HG02642 (cell line): ENCODE results near the gene MDM1.

Source experiments
- ATAC-seq: cut with Tn5 transposase; IDR thresholded peaks from one replicate; pipeline ENCODE4 v1.9.1; 2021; ENCODE audit warnings: mild to moderate bottlenecking; ENCODE audit not compliant: unreplicated experiment, poor library complexity

MDM1 gene

DNA sequence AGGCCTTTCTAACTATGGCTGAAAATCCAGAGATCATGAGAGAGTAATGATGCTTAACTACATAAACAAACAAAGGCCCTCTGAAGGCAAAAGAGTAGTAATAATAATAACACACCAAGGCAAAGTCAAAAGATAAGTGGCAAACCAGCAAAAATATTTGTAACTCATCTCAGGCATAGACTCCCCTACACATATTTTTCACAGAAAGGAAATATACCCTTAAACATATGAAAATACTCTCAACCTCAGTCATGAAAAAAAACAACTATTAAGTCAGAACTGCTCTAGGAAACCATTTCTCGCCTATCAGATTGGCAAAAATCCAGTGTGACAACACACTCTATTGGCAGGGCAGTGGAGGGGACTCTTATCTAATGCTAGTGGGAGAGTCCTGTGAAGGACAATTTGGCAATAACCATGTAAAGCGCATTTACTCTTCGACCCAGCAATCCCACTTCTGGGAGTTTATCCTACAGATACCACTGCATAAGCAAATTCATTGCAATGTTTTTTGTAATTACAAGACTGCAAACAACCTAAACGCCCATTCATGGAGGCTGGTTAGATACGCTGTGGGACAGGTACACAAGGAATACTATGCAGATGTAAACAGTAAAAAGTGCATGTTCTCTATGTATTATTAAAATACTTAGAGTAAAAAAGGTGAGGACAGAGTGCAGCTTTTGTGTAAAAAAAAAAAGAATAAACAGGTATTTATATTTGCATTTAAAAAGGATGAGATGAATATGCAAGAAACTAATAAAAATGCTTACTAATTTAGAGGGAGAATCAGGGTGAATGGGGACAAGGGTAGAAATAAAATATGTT lies 52.7 kb downstream of the MDM1 start:
- no peak for ATAC-seq

DNA sequence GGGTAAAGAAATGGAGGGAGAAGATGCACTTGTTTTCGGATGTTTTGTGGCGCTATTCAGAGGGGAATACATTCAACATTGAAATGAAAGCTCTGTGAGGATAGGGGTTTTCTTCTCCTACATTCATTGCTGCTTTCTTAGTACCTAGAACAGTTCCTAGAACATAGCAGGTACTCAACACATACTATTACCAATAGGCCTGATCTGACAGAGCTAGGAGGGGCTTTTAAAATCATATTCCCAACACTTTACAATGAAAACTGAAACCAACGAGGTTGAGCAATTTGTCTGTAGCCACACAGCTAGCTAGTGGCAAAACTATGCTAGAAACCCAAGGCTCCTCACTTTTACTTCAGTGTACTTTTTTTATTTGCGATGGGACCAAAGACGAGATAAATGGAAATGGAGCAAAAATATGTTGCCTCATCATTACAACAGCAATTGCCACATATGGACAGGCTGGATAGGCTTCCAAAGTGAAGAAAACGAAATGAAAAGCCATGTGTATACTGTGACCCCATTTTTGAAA lies 55.7 kb downstream of the MDM1 start:
- ATAC-seq = no peak

- ATAC-seq = no peak
These were observed 59.4 kb downstream of the MDM1 start for GRCh38 chr12:68272732-68273131.

GRCh38 chr12:68271346-68271745 lies 60.8 kb downstream of the MDM1 start:
- ATAC-seq = no peak

GRCh38 chr12:68270358-68270757 lies 61.8 kb downstream of the MDM1 start:
- ATAC-seq = no peak

DNA sequence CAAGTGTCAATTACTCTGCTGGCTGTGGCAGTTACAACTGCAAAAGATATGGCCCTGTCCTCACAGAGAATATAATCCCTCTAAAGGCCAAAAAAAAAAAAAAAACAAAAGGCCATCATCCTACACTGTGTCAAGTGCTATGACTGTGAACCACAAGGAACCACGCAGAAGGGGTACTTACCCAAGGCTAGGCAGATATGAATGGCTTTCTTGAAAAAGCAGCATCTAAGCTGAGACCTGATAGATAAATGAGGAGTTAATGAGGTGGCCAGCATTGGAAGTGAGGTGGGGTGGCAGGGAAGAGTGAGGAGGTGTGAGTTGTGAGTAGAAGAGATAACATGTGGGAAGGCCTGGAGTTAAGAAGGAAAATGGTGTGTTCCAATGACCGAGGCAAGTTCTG lies 62.4 kb downstream of the MDM1 start:
- ATAC-seq = no peak

GRCh38 chr12:68268967-68269366 lies 63.2 kb downstream of the MDM1 start:
- ATAC-seq = no peak

GRCh38 chr12:68267892-68268396 lies 64.2 kb downstream of the MDM1 start:
- ATAC-seq = no peak

DNA sequence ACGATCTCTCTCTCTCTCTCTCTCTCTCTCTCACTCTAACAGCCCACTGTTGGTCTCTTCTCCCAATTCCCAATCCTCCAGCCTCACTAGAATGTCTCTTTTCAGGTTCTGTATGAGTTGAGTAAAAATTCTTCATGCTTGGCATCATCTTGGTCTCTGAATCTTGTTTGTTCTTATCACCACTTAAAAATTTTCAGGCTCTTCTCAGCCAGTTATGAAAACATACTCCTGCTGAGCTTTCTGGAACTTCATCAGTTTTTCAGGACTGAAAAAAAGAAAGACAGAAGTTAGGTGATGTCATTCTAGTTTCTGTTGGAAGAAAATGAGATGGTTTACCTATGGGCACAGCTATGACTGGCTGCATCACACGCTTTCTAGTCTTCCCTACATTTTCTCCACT lies 67.3 kb downstream of the MDM1 start:
- no peak for ATAC-seq

GRCh38 chr12:68264158-68264855 lies 67.9 kb downstream of the MDM1 start:
- no peak for ATAC-seq

DNA sequence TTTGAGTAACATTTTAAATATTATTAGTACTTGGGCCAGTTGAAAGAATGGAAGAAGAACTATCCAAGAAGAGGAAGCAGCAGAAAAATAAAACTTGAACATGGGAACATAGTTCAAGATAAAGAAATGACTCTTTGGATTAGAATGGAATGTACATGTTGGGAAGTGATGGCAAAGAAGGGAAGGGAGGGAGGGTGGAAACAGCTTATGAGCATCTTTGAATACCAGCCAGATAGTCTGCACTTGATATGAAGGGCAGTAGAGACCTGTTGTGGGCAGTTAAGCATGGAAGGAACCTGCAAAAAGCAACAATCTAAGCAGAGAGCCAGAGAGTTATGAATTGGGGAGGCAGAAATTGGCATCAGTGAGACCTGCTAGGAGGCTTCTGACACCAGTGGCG lies 68.8 kb downstream of the MDM1 start:
- no peak for ATAC-seq

DNA sequence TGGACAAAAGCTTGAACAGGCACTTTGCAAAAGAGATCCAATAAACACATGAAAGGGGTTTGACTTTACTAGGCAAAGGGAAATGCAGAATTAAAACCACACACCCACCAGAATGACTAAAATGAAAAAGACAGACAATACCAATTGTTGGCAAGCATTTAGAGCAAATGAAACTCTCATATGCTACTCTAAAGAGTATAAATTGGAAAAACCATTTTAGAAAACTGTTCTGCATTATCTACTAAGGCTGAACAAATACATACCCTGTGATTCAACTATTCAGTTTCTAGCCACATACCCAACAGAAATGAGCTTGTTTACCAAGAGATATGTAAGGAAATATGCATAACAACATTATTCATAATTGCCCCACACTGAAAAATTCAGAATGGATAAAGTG lies 70.3 kb downstream of the MDM1 start:
- ATAC-seq = no peak

DNA sequence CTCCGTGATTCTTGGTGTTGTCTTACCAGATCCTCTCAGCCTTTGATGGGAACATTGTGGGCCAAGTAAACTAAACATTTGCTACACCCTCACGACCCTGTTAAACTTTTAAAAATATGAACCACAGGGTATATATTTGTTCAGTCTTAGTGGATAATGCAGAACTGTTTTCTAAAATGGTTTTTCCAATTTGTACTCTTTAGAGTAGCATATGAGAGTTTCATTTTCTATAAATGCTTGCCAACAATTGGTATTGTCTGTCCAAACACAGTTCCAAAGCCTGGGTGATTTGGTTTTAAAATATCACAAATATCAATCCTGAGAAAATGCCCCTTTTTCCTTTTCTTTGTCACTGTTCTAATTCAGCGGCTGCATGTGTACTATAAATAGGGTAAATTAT lies 72.0 kb downstream of the MDM1 start:
- ATAC-seq = no peak

DNA sequence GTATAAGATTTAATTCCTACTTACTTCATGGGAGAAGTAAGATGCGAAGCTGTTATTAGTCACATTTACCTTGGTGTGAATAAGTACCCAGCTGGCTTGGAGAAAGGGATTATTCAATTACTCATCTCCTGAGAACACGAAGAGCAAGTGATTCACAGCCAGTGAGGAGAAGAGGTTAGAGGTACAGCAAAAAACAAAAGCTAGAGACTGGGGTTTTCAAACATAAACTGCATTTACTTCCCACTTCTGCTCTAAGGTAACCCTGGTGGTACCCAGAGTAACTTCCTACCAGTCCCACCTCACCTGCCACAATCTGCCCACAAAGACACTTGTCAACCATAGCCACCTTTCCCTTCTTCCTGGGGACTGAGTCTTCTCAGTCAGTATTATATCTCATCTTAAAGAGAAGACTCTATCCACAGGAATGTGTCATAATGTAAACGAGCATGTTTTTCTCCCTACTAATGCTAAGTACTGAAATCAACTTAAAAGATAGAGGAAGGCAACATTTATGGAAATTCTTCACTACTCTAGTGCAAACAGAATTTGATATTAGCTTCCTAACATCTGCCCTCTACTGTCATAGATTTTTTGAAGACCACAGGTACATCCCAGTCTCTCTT lies 72.7 kb downstream of the MDM1 start:
- ATAC-seq = no peak

DNA sequence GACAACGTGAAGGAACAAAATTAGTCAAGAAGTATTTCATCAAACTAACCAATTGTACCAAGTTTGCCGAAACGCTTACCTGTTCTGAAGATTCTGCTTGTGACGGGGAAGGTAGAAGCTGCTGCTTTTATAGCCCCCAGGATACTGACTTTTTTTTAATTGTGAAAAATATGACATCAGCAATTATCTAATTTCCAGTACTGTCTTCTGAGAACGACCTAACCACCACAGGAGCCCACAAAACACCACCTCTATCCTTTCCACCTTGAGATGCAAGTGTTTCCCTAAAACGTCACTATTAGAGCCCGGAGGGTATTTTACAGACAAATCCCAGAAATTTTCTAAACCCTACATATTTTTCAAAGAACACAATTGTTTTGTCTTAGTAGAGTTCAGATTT lies 78.7 kb downstream of the MDM1 start, which contains the start of gene IL22:
Gene IL22 (minus strand): TSS at position 101 of the 400 bp plus-strand sequence. CDS start 156 bp downstream, outside the sequence.
- no peak for ATAC-seq

- ATAC-seq = no peak
These were observed 80.1 kb downstream of the MDM1 start for GRCh38 chr12:68252077-68252476.

- ATAC-seq = no peak
These were observed 81.7 kb downstream of the MDM1 start for GRCh38 chr12:68250454-68250853.

DNA sequence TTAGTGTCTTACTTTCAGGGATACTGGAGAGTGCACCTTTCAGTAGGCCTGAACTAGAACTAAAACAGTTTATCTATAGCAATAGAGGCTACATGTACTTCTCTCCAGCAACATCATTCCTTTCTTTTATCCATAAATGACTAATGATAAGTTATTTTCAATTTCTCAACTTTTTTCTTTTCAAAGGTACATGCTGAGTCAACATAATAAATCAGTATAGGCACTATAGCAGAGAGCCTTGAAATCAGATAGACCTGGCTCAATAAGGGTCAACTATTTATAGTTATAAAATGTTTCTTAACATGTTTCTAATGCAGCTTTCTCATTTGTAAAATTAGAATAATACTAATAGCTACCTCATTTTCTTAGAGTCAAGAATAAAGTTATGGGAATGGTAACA lies 84.4 kb downstream of the MDM1 start:
- no peak for ATAC-seq

GRCh38 chr12:68246350-68246749 lies 85.8 kb downstream of the MDM1 start:
- ATAC-seq = no peak

- ATAC-seq = no peak
These were observed 86.8 kb downstream of the MDM1 start for GRCh38 chr12:68245180-68246021.
